GM23338 (cell line): Measurements from ENCODE around the gene SPDYE17. TPM values are rescaled to one million over a fixed set of nuclear protein-coding genes. Genes with fewer than 3 reads are reported as not detected.
"Not testable (repeated sequence)": the region's sequence is repeated elsewhere in the genome, so short reads cannot be mapped to it uniquely, and the experiment has no call there.

ENCODE experiments used
- ATAC-seq: fragments of 200-7000 bp; cut with Tn5 transposase; 3 replicates; pipeline ENCODE4 v1.9.1; 2020
- DNase-seq: peaks from one replicate; pipeline ENCODE4 v3.0.0-alpha.2; 2015; ENCODE audit warnings: low spot score
- H2AFZ ChIP-seq: fragments of 200-600 bp; sonication (generic); 2 replicates; pipeline ENCODE4 v1.8.0; 2016; ENCODE audit warnings: antibody characterized with exemption, mild to moderate bottlenecking, moderate library complexity
- H3F3A ChIP-seq: fragments of 200-600 bp; sonication (generic); replicated peaks from 2 replicates; pipeline ENCODE4 v1.8.0; 2017; ENCODE audit warnings: antibody characterized with exemption, mixed run types, low read depth
- H3K27ac ChIP-seq: fragments of 200-600 bp; sonication (generic); 2 replicates; pipeline ENCODE4 v1.6.1; 2016; ENCODE audit warnings: low read depth
- H3K27me3 ChIP-seq: fragments of 200-600 bp; sonication (generic); 2 replicates; pipeline ENCODE4 v1.8.0; 2016; ENCODE audit warnings: mild to moderate bottlenecking, mixed run types, moderate library complexity; ENCODE audit not compliant: insufficient read depth
- H3K36me3 ChIP-seq: fragments of 200-600 bp; sonication (generic); 2 replicates; pipeline ENCODE4 v1.8.0; 2016; ENCODE audit warnings: mild to moderate bottlenecking; ENCODE audit not compliant: insufficient read depth
- H3K4me1 ChIP-seq: fragments of 200-600 bp; sonication (generic); 2 replicates; pipeline ENCODE4 v1.8.0; 2016; ENCODE audit warnings: mild to moderate bottlenecking, moderate library complexity; ENCODE audit not compliant: insufficient read depth
- H3K4me2 ChIP-seq: fragments of 200-600 bp; sonication (generic); 2 replicates; pipeline ENCODE4 v1.7.1; 2017; ENCODE audit warnings: mixed run types
- H3K4me3 ChIP-seq: fragments of 200-600 bp; sonication (generic); 2 replicates; pipeline ENCODE4 v1.6.1; 2016; ENCODE audit warnings: mixed run types
- H3K79me2 ChIP-seq: fragments of 200-600 bp; sonication (generic); replicated peaks from 2 replicates; pipeline ENCODE4 v1.8.0; 2017; ENCODE audit warnings: mild to moderate bottlenecking; ENCODE audit not compliant: insufficient read depth
- H3K9me2 ChIP-seq: fragments of 200-600 bp; sonication (generic); 2 replicates; pipeline ENCODE4 v1.8.0; 2017; ENCODE audit not compliant: insufficient read depth
- H4K20me1 ChIP-seq: fragments of 200-600 bp; sonication (generic); replicated peaks from 2 replicates; pipeline ENCODE4 v1.8.0; 2017; ENCODE audit warnings: mild to moderate bottlenecking; ENCODE audit not compliant: insufficient read depth
- H3K27ac Mint-ChIP-seq: 2 replicates; pipeline ENCODE4 v1.8.0; 2020; ENCODE audit warnings: inconsistent platforms, mild to moderate bottlenecking, moderate library complexity, mixed read lengths
- H3K27me3 Mint-ChIP-seq: 3 replicates; pipeline ENCODE4 v1.8.0; 2022; ENCODE audit warnings: low read depth, mild to moderate bottlenecking, moderate library complexity, mixed read lengths, inconsistent platforms; ENCODE audit not compliant: insufficient read depth, poor library complexity
- H3K36me3 Mint-ChIP-seq: 3 replicates; pipeline ENCODE4 v1.8.0; 2021; ENCODE audit warnings: low read depth, mild to moderate bottlenecking, inconsistent platforms, moderate library complexity, mixed read lengths
- H3K4me1 Mint-ChIP-seq: 3 replicates; pipeline ENCODE4 v1.8.0; 2020; ENCODE audit warnings: mild to moderate bottlenecking, inconsistent platforms, mixed read lengths
- H3K4me3 Mint-ChIP-seq: 3 replicates; pipeline ENCODE4 v1.8.0; 2021; ENCODE audit warnings: moderate library complexity, mild to moderate bottlenecking, inconsistent platforms, mixed read lengths
- H3K9me3 Mint-ChIP-seq: 3 replicates; pipeline ENCODE4 v1.8.0; 2020; ENCODE audit warnings: moderate library complexity, mild to moderate bottlenecking, inconsistent platforms, mixed read lengths
- polyA plus RNA-seq: library from polyadenylated mRNA; unstranded; fragments of >200 nt; fragmentation: Nextera tagmentation; extraction: Ambion mirVana; gene quantifications from 2 replicates; pipeline ENCODE4 v1.2.1, GENCODE V29; 2016
- total RNA-seq: library from RNA; depleted of rRNA; stranded (reverse); fragments of >200 nt; shearing (Covaris generic); gene quantifications from 2 replicates; pipeline ENCODE4 v1.2.3, GENCODE V29; 2014

SPDYE17 gene
- total and polyA plus RNA-seq, 2 experiments from 2014 or later, result not detected

DNA sequence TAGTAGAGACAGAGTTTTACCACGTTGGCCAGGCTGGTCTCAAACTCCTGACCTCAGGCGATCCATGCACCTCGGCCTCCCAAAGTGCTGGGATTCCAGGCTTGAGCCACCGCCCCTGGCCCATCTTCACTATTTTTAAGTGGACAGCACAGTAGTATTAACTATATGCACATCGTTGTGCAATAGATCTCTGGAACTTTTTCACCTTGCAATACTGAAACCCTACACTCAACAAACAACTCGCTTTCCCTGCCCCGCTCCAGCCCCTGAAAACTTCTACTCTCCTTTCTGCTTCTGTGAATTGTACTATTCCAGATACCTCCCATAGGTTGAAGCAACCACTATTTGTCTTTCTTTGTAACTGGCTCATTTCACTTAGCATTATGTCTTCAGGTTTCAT, 33.7 kb upstream of the SPDYE17 start:
- H2AFZ ChIP-seq, H3K9me2 ChIP-seq: not testable (repeated sequence)

DNA sequence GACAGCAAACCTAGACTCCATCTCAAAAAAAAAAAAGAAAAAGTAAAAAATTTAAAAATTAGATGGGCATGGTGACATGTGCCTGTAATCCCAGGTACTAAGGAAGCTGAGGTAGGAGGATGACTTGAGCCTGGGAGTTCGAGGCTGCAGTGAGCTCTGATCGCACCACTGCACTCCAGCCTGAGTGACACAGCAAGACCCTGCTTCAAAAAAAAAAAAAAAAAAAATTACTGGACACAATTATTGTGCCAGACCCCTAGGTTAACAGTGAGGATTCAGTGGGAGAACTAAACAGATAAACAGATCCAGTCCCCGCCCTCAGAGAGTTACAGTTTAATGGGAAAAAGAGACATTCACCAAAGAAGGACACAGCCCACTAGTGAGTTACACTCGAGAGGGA, 31.6 kb upstream of the SPDYE17 start:
- H2AFZ ChIP-seq, H3K9me3 Mint-ChIP-seq, H3K4me1 ChIP-seq, H3K4me3 ChIP-seq, H3K9me2 ChIP-seq, H3F3A ChIP-seq, H3K4me1 Mint-ChIP-seq, H3K36me3 ChIP-seq, H3K27ac Mint-ChIP-seq, H3K27me3 ChIP-seq, H3K4me3 Mint-ChIP-seq, H3K36me3 Mint-ChIP-seq, H3K4me2 ChIP-seq, ATAC-seq, DNase-seq, H3K79me2 ChIP-seq, H3K27ac ChIP-seq, H3K27me3 Mint-ChIP-seq, H4K20me1 ChIP-seq: not testable (repeated sequence)

More for the DNA sequence above, 33.7 kb upstream of the SPDYE17 start:
- ATAC-seq, H3K4me2 ChIP-seq, H3F3A ChIP-seq, H3K4me1 ChIP-seq, H3K4me3 Mint-ChIP-seq, H3K36me3 ChIP-seq, H3K4me3 ChIP-seq, H3K9me3 Mint-ChIP-seq, H3K27me3 Mint-ChIP-seq, H3K27me3 ChIP-seq, H4K20me1 ChIP-seq, H3K27ac ChIP-seq, H3K79me2 ChIP-seq, H3K4me1 Mint-ChIP-seq, DNase-seq, H3K27ac Mint-ChIP-seq: not testable (repeated sequence)
- H3K36me3 Mint-ChIP-seq, result peaks cover 23% of the 10 kb centered on the region; the same call in 2 of the 3 replicates

- ATAC-seq, H3K27me3 Mint-ChIP-seq, H3F3A ChIP-seq, H3K4me1 ChIP-seq, H3K27ac ChIP-seq, H3K27me3 ChIP-seq, H3K27ac Mint-ChIP-seq, H3K36me3 Mint-ChIP-seq, H3K4me3 ChIP-seq, H3K36me3 ChIP-seq, H3K9me2 ChIP-seq, H3K79me2 ChIP-seq, H4K20me1 ChIP-seq, H2AFZ ChIP-seq, H3K9me3 Mint-ChIP-seq, H3K4me3 Mint-ChIP-seq, H3K4me2 ChIP-seq, H3K4me1 Mint-ChIP-seq, DNase-seq: not testable (repeated sequence)
Observed at GRCh38 chr7:77062557-77062956, 30.4 kb upstream of the SPDYE17 start, which contains the start of gene SPDYE18. TSS of gene SPDYE18 (minus strand) at chr7:77062558. CDS start at chr7:77060512, 2,046 bp downstream.

DNA sequence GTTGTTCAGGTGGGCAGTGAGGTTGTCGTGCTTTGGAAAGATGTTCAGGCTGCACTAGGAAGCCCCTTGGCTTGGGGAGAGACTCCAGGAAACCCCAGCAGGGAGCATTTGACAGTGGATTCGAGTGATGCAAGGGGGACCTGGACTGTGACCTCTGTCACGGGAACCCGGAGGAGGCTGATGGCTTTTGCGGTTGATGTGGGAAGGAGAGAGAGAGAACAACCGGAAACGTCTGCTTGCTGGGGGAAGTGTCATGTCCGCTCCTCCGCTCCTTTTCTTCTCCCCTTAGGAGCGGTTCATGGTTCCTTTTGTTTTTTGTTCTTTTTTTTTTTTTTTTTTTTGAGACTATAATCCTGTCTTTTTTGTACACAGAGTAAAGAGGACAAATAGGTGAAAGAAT, 5.8 kb downstream of the SPDYE17 start:
- not testable (repeated sequence) for H3K27me3 Mint-ChIP-seq, H3K4me1 Mint-ChIP-seq, H4K20me1 ChIP-seq, H3K4me3 Mint-ChIP-seq, H3K9me3 Mint-ChIP-seq, ATAC-seq, H3K36me3 ChIP-seq, H3K4me1 ChIP-seq, H3K9me2 ChIP-seq, H3F3A ChIP-seq, H3K27ac ChIP-seq, H3K79me2 ChIP-seq, DNase-seq, H3K27me3 ChIP-seq, H3K4me2 ChIP-seq, H2AFZ ChIP-seq, H3K4me3 ChIP-seq, H3K36me3 Mint-ChIP-seq, H3K27ac Mint-ChIP-seq

- H3F3A ChIP-seq, H3K36me3 Mint-ChIP-seq, H3K4me2 ChIP-seq, H3K36me3 ChIP-seq, H3K9me2 ChIP-seq, H3K27ac Mint-ChIP-seq, H2AFZ ChIP-seq, H3K4me1 ChIP-seq, H3K79me2 ChIP-seq, H3K4me1 Mint-ChIP-seq, H3K4me3 ChIP-seq, H3K27me3 ChIP-seq, H3K4me3 Mint-ChIP-seq, H3K27me3 Mint-ChIP-seq, H3K9me3 Mint-ChIP-seq, H3K27ac ChIP-seq, H4K20me1 ChIP-seq: not testable (repeated sequence)
- ATAC-seq (peak; percentile 72), DNase-seq (peak; percentile 28)
Observed at GRCh38 chr7:77010074-77010680, 22.0 kb downstream of the SPDYE17 start.

- not testable (repeated sequence) for H3K27ac Mint-ChIP-seq, H2AFZ ChIP-seq, H4K20me1 ChIP-seq, H3F3A ChIP-seq, H3K4me2 ChIP-seq, H3K4me3 ChIP-seq, H3K36me3 Mint-ChIP-seq, DNase-seq, H3K27ac ChIP-seq, H3K36me3 ChIP-seq, H3K9me3 Mint-ChIP-seq, H3K27me3 ChIP-seq, H3K9me2 ChIP-seq, H3K79me2 ChIP-seq, ATAC-seq, H3K4me3 Mint-ChIP-seq, H3K4me1 ChIP-seq, H3K4me1 Mint-ChIP-seq, H3K27me3 Mint-ChIP-seq
Observed at GRCh38 chr7:77008000-77008399, 24.2 kb downstream of the SPDYE17 start.
